Measurements from ENCODE around the gene TUBGCP6. TPM values are rescaled to one million over a fixed set of nuclear protein-coding genes. Genes with fewer than 3 reads are reported as not detected.

Gene TUBGCP6
- total RNA-seq, 1 donor from 2014 or later = 54.4 TPM

DNA sequence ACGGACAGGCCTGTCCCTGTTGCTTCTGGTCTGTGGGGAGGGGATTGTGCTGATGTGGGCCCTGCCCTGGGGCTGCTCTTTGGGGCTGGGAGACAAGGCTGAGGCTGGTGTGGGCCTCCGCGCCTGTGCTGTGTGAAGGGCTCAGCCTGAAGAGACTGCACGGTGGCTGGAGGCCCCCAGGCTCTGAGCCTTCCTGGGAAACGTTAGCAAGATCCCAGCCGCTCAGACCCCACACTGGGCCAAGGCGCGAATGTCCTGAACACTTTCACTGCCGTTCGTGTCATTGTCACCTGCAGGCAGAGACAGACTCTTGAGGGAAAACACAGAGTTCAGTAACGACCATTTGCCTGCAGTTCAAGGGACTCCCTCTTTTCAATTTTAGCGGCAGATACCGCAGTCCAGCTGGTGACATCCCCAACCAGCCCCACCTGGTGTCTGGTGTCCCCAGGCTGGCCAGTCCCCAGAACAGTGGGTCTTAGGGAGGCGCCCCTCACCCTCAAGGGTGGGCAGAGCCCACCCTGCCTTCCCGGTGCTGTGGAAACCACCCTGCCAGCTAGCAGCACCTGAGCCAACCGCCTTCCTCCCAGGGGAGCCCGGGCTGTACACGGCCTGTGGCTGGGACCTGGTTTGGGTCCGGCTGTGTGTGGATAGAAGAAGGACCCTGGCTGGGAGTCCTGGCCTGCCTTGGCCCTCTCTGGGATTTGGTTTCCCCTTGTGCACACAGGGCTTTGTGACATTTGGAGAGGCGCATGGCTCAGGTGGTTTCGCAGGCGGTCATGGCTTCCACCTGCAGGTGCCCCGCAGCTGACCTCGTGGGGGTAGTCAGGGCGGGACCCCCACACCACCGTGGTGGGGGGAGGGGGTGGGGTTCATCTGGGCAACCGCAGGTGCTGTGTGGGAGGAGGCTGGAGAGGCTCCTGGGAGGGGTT lies 68.6 kb downstream of the TUBGCP6 start:
- TF ChIP-seq, protein P1, sequence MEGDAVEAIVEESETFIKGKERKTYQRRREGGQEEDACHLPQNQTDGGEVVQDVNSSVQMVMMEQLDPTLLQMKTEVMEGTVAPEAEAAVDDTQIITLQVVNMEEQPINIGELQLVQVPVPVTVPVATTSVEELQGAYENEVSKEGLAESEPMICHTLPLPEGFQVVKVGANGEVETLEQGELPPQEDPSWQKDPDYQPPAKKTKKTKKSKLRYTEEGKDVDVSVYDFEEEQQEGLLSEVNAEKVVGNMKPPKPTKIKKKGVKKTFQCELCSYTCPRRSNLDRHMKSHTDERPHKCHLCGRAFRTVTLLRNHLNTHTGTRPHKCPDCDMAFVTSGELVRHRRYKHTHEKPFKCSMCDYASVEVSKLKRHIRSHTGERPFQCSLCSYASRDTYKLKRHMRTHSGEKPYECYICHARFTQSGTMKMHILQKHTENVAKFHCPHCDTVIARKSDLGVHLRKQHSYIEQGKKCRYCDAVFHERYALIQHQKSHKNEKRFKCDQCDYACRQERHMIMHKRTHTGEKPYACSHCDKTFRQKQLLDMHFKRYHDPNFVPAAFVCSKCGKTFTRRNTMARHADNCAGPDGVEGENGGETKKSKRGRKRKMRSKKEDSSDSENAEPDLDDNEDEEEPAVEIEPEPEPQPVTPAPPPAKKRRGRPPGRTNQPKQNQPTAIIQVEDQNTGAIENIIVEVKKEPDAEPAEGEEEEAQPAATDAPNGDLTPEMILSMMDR (conservative IDR thresholded peaks at IDR 0.05) = no peak
- H3K9me3 Mint-ChIP-seq = no peaks in the 10 kb centered on the region
- H3K27me3 Mint-ChIP-seq (ENCODE audit: low read depth) = peaks cover 14% of the 10 kb centered on the region
- H3K27ac Mint-ChIP-seq (ENCODE audit: unreplicated experiment) = no peak overlapping the region
- peaks cover 4% of the 10 kb centered on the region for H3K4me1 Mint-ChIP-seq
- peak overlapping the region; percentile 27 for H3K4me3 Mint-ChIP-seq
- no peaks in the 10 kb centered on the region for H3K36me3 Mint-ChIP-seq (ENCODE audit: low read depth)
- no peak for DNase-seq (ENCODE audit: low read depth, low spot score)

GRCh38 chr22:50175191-50175461 lies 69.7 kb downstream of the TUBGCP6 start:
- H3K9me3 Mint-ChIP-seq = no peaks in the 10 kb centered on the region
- TF ChIP-seq, protein P1 (conservative IDR thresholded peaks at IDR 0.05) = no peak
- H3K27ac Mint-ChIP-seq (ENCODE audit: unreplicated experiment) = no peak overlapping the region
- no peaks in the 10 kb centered on the region for H3K36me3 Mint-ChIP-seq (ENCODE audit: low read depth)
- DNase-seq (ENCODE audit: low read depth, low spot score) = no peak
- peaks cover 4% of the 10 kb centered on the region for H3K4me1 Mint-ChIP-seq
- peaks cover 18% of the 10 kb centered on the region for H3K27me3 Mint-ChIP-seq (ENCODE audit: low read depth)
- H3K4me3 Mint-ChIP-seq = no peak overlapping the region

- H3K4me1 Mint-ChIP-seq = peaks cover under 1% of the 10 kb centered on the region
- no peaks in the 10 kb centered on the region for H3K9me3 Mint-ChIP-seq
- no peaks in the 10 kb centered on the region for H3K36me3 Mint-ChIP-seq (ENCODE audit: low read depth)
- H3K27ac Mint-ChIP-seq (ENCODE audit: unreplicated experiment) = no peak overlapping the region
- peaks cover 18% of the 10 kb centered on the region for H3K27me3 Mint-ChIP-seq (ENCODE audit: low read depth)
- TF ChIP-seq, protein P1 (conservative IDR thresholded peaks at IDR 0.05) = no peak
- H3K4me3 Mint-ChIP-seq = peak overlapping the region; percentile 70
- DNase-seq (ENCODE audit: low read depth, low spot score) = no peak
These were observed 70.2 kb downstream of the TUBGCP6 start for GRCh38 chr22:50174382-50175190.

DNA sequence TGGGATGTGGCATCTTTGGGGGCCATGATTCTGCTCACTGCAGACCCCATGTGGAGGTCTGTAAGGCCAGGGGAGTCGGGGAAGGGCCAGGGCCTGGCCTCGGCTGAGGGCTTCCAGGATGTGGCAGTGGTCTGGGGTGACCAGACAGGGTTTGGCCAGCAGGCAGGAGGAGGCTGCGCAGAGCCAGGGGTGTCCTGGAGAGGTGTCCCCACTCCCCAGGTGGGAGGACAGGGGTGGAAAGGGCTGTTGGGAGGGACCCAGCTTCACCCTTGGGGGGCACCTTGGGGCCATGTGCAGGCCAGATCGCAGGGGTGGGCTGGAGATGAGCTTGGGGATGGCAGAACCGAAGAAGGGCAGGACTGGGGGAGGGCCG lies 70.9 kb downstream of the TUBGCP6 start:
- Mint-ChIP-seq H3K27ac (ENCODE audit: unreplicated experiment) (no peak overlapping the region), H3K4me3 (peak overlapping the region; percentile 70), H3K4me1 (no peaks in the 10 kb centered on the region), H3K9me3 (no peaks in the 10 kb centered on the region), H3K27me3 (ENCODE audit: low read depth) (peaks cover 22% of the 10 kb centered on the region), H3K36me3 (ENCODE audit: low read depth) (no peaks in the 10 kb centered on the region)
- DNase-seq (ENCODE audit: low read depth, low spot score) = no peak
- TF ChIP-seq, protein P1 (conservative IDR thresholded peaks at IDR 0.05) = no peak

DNA sequence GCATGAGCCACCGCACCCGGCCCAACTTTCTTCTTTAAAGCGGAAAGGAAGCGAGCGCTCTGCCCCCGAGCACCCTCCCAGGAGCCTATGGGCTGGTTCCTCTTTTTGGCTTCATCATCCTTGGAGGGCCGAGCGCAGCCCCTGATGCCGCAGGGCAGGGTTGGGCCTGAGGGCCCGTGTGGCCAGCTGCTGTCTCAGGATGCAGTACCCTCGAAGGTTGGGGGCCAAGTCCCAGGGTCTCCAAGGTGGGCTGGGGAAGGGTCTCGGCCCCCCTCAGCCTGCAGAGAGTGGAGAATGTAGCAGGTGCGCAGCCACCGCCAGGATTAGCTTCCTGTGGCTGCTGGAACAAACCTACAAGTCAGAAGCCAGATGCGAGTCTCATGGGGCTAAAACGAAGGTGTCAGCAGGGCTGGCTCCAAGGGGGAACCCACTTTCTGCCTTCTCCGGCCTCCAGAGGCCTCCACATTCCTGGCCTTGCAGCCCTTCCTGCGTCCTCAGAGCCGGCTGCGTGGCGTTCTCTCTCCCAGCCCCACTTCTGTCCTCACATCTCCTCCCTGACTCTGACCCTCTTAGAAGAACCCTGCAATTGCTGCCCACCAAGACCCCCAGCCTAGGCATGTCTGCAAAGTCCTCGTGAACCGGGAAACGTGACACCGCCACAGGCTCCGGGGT lies 71.4 kb downstream of the TUBGCP6 start:
- no peaks in the 10 kb centered on the region for H3K4me1 Mint-ChIP-seq
- DNase-seq (ENCODE audit: low read depth, low spot score) = no peak
- no peaks in the 10 kb centered on the region for H3K9me3 Mint-ChIP-seq
- TF ChIP-seq, protein P1 (conservative IDR thresholded peaks at IDR 0.05) = no peak
- no peak overlapping the region for H3K4me3 Mint-ChIP-seq
- H3K36me3 Mint-ChIP-seq (ENCODE audit: low read depth) = no peaks in the 10 kb centered on the region
- peaks cover 27% of the 10 kb centered on the region for H3K27me3 Mint-ChIP-seq (ENCODE audit: low read depth)
- no peak overlapping the region for H3K27ac Mint-ChIP-seq (ENCODE audit: unreplicated experiment)
